ENCODE measurements around the gene UNC5CL.

GRCh38 chr6:40986921-40987819, 51.9 kb downstream of the UNC5CL start:
- TF ChIP-seq EZH2 (IDR thresholded peaks at IDR 0.05; ENCODE audit: insufficient read depth, poor library complexity, severe bottlenecking) (no peak), EZH2phosphoT487 (IDR thresholded peaks at IDR 0.05; ENCODE audit: insufficient read depth, low read depth) (no peak)
